SK-N-SH (cell line): Measurements from ENCODE around the gene MRPL52. TPM values are rescaled to one million over a fixed set of nuclear protein-coding genes. Genes with fewer than 3 reads are reported as not detected.

Experiments used
- CTCF ChIA-PET: fragments of 300-600, 350-600 bp; formaldehyde crosslinking; extraction: SDS; loops from one replicate; lab custom pipeline; 2021; lab: Yijun Ruan, JAX
- POLR2A ChIA-PET: fragments of 350-600 bp; sonication (Branson Sonifier 250); formaldehyde crosslinking; extraction: SDS; loops from one replicate; lab custom pipeline; 2020; ENCODE audit warnings: antibody characterized with exemption, inconsistent platforms; lab: Yijun Ruan, JAX
- DNase-seq: peaks from one replicate; pipeline ENCODE4 v3.0.0; 2012
- H2AFZ ChIP-seq: fragments of 200-600 bp; sonication (generic); 2 replicates; pipeline ENCODE4 v1.8.1; 2016; ENCODE audit warnings: antibody characterized with exemption, mild to moderate bottlenecking, low read depth
- H3F3A ChIP-seq: fragments of 200-600 bp; sonication (generic); replicated peaks from 2 replicates; pipeline ENCODE3; 2016; ENCODE audit warnings: antibody characterized with exemption, mild to moderate bottlenecking; ENCODE audit not compliant: insufficient read depth
- H3K27ac ChIP-seq, 2 experiments: fragments of 200-500 bp in 1 of 2; fragments of 200-600 bp in 1 of 2; sonication (Bioruptor generic) in 1 of 2; sonication (generic), shearing (Covaris generic) in 1 of 2; 2 replicates each; pipeline versions ENCODE4 v1.5.1 to v1.6.1; 2014 to 2016; ENCODE audit warnings: low read depth in 2 of 2, inconsistent platforms in 1 of 2, low read length in 1 of 2, mild to moderate bottlenecking in 1 of 2, mixed read lengths in 1 of 2
- H3K27me3 ChIP-seq: fragments of 200-600 bp; sonication (generic), shearing (Covaris generic); 2 replicates; pipeline ENCODE4 v1.6.1; 2016; ENCODE audit warnings: mixed run types; ENCODE audit not compliant: insufficient read depth
- H3K36me3 ChIP-seq, 2 experiments: fragments of 200-500 bp in 1 of 2; fragments of 200-600 bp in 1 of 2; sonication (Bioruptor generic) in 1 of 2; sonication (generic) in 1 of 2; replicated peaks in 1 of 2; 2 replicates each; pipeline versions ENCODE3 to v1.5.1; 2014 to 2016; ENCODE audit warnings: low read length in 1 of 2, mild to moderate bottlenecking in 1 of 2; ENCODE audit not compliant: insufficient read depth in 2 of 2, control insufficient read depth in 1 of 2
- H3K4me1 ChIP-seq, 2 experiments: fragments of 200-500 bp in 1 of 2; fragments of 200-600 bp in 1 of 2; sonication (Bioruptor generic) in 1 of 2; sonication (generic), shearing (Covaris generic) in 1 of 2; 2 replicates each; pipeline versions ENCODE4 v1.5.1 to v1.6.1; 2014 to 2016; ENCODE audit warnings: low read depth in 1 of 2, low read length in 1 of 2, mixed run types in 1 of 2; ENCODE audit not compliant: insufficient read depth in 2 of 2, control insufficient read depth in 1 of 2
- H3K4me2 ChIP-seq: fragments of 200-600 bp; sonication (generic), shearing (Covaris generic); 2 replicates; pipeline ENCODE4 v1.6.1; 2017; ENCODE audit warnings: mixed run types
- H3K4me3 ChIP-seq, 2 experiments: fragments of 200-500 bp in 1 of 2; fragments of 200-600 bp in 1 of 2; sonication (Bioruptor generic) in 1 of 2; sonication (generic), shearing (Covaris generic) in 1 of 2; 2 replicates each; pipeline versions ENCODE4 v1.5.1 to v1.8.1; 2014 to 2016; ENCODE audit warnings: low read depth in 2 of 2, inconsistent platforms in 1 of 2, low read length in 1 of 2, mild to moderate bottlenecking in 1 of 2, mixed read lengths in 1 of 2, moderate library complexity in 1 of 2
- H3K79me2 ChIP-seq: fragments of 200-600 bp; sonication (generic); 2 replicates; pipeline ENCODE4 v1.8.1; 2017; ENCODE audit warnings: mild to moderate bottlenecking; ENCODE audit not compliant: insufficient read depth
- H3K9ac ChIP-seq: fragments of 200-600 bp; sonication (generic); 2 replicates; pipeline ENCODE4 v1.6.1; 2017; ENCODE audit warnings: mixed run types
- H3K9me2 ChIP-seq: fragments of 200-600 bp; sonication (generic); 2 replicates; pipeline ENCODE4 v1.6.1; 2017; ENCODE audit warnings: mixed run types
- H3K9me3 ChIP-seq: fragments of 200-600 bp; sonication (generic); 2 replicates; pipeline ENCODE4 v1.6.1; 2017; ENCODE audit warnings: mixed run types, mild to moderate bottlenecking, moderate library complexity
- H4K20me1 ChIP-seq: fragments of 200-600 bp; sonication (generic); 2 replicates; pipeline ENCODE4 v1.6.1; 2017; ENCODE audit warnings: mild to moderate bottlenecking, mixed run types; ENCODE audit not compliant: insufficient read depth
- FOXJ3 ChIP-seq: sonication (generic); formaldehyde crosslinking; IDR thresholded peaks from 2 replicates; pipeline ENCODE4 v1.5.1; 2020; ENCODE audit warnings: mild to moderate bottlenecking, missing genetic modification reagents
- FOXM1 ChIP-seq: IDR thresholded peaks from 2 replicates; pipeline ENCODE4 v1.4.0; 2012; ENCODE audit warnings: low read depth, mild to moderate bottlenecking
- JUND ChIP-seq: IDR thresholded peaks from 2 replicates; pipeline ENCODE4 v1.4.0; 2012
- NFIC ChIP-seq: IDR thresholded peaks from 2 replicates; pipeline ENCODE4 v1.4.0; 2012; ENCODE audit warnings: borderline replicate concordance
- NRF1 ChIP-seq: IDR thresholded peaks from 2 replicates; pipeline ENCODE4 v1.6.1; 2012; ENCODE audit warnings: low read depth, mild to moderate bottlenecking, low read length
- PBX3 ChIP-seq: IDR thresholded peaks from 2 replicates; pipeline ENCODE4; 2012
- RAD21 ChIP-seq: IDR thresholded peaks from 2 replicates; pipeline ENCODE4 v1.6.1; 2012; ENCODE audit warnings: mild to moderate bottlenecking, low read length
- RCOR1 ChIP-seq: fragments of 150-350 bp; IDR thresholded peaks from 2 replicates; pipeline ENCODE4 v1.6.1; 2017; ENCODE audit warnings: antibody characterized with exemption, low read length
- REST ChIP-seq: IDR thresholded peaks from 2 replicates; pipeline ENCODE4 v1.6.1; 2012; ENCODE audit warnings: mild to moderate bottlenecking, low read depth, low read length, moderate library complexity
- RFX5 ChIP-seq: IDR thresholded peaks from 2 replicates; pipeline ENCODE4 v1.6.1; 2012; ENCODE audit warnings: mild to moderate bottlenecking, improper control_type of control experiment, low read length
- RXRA ChIP-seq: IDR thresholded peaks from 2 replicates; pipeline ENCODE4 v1.4.0; 2012; ENCODE audit warnings: low read depth, mild to moderate bottlenecking, borderline replicate concordance
- SIN3A ChIP-seq: IDR thresholded peaks from 2 replicates; pipeline ENCODE4 v1.6.1; 2012; ENCODE audit warnings: low read depth, mild to moderate bottlenecking, low read length, moderate library complexity, borderline replicate concordance
- SMC3 ChIP-seq: IDR thresholded peaks from 2 replicates; pipeline ENCODE4 v1.6.1; 2012; ENCODE audit warnings: low read depth, low read length, improper control_type of control experiment
- TAF1 ChIP-seq: IDR thresholded peaks from 2 replicates; pipeline ENCODE4 v1.6.1; 2012; ENCODE audit warnings: low read depth, mild to moderate bottlenecking, low read length, moderate library complexity, borderline replicate concordance
- TCF12 ChIP-seq: IDR thresholded peaks from 2 replicates; pipeline ENCODE4 v1.4.0; 2012
- TEAD4 ChIP-seq: IDR thresholded peaks from 2 replicates; pipeline ENCODE4 v1.4.0; 2012; ENCODE audit warnings: mild to moderate bottlenecking, borderline replicate concordance; ENCODE audit not compliant: insufficient read depth
- YY1 ChIP-seq: IDR thresholded peaks from 2 replicates; pipeline ENCODE4 v1.4.0; 2012; ENCODE audit warnings: low read depth, mild to moderate bottlenecking
- polyA plus RNA-seq, 3 experiments: library from polyadenylated mRNA; depleted of rRNA; stranded (reverse); fragments of >200 nt; gene quantifications; 2 replicates each; pipeline ENCODE4 v1.2.3, GENCODE V29; 2012
- TF ChIP-seq, protein P1 (sequence below): IDR thresholded peaks from 2 replicates; pipeline ENCODE4 v1.4.0; 2012; ENCODE audit warnings: low read depth
- TF ChIP-seq, protein P2 (sequence below): fragments of 150-350 bp; IDR thresholded peaks from 2 replicates; pipeline ENCODE4 v1.6.1; 2017; ENCODE audit warnings: antibody characterized with exemption, low read length, low read depth, borderline replicate concordance

Gene MRPL52
- polyA plus RNA-seq, 1 of the 3 experiments (the other 2 are of a cell fraction): 116 TPM

GRCh38 chr14:22861651-22862050 is 32.0 kb downstream of the MRPL52 start:
- DNase-seq: no peak
- Histone ChIP-seq H3K9me3 (no peaks in the 10 kb centered on the region), H4K20me1 (no peaks in the 10 kb centered on the region), H3K9ac (no peak overlapping the region), H3K4me3 (no peak overlapping the region), H3F3A (no peaks in the 10 kb centered on the region), H3K36me3 (no peaks in the 10 kb centered on the region), H3K4me2 (no peak overlapping the region), H2AFZ (no peak overlapping the region), H3K9me2 (no peaks in the 10 kb centered on the region), H3K27me3 (no peaks in the 10 kb centered on the region), H3K4me1 (no peaks in the 10 kb centered on the region), H3K79me2 (no peaks in the 10 kb centered on the region)
- CTCF ChIA-PET: interaction anchor here (0.8 to 18.5 kb wide), 6 partner anchors 8 to 291 kb away, joined by 3 to 472 read pairs (median 19); partner anchors contain the start of genes LRP10, MRPL52 and SLC7A7
- POLR2A ChIA-PET: no interaction called here
- TF ChIP-seq TEAD4 (no peak), FOXM1 (no peak), NRF1 (no peak), SIN3A (no peak), TAF1 (no peak), SMC3 (no peak), RXRA (no peak), NFIC (no peak), RCOR1 (no peak), REST (no peak), YY1 (no peak), RFX5 (no peak), TCF12 (no peak), PBX3 (no peak), RAD21 (no peak), FOXJ3 (CRISPR knock-in tag) (no peak), JUND (no peak)
- TF ChIP-seq, protein P1, sequence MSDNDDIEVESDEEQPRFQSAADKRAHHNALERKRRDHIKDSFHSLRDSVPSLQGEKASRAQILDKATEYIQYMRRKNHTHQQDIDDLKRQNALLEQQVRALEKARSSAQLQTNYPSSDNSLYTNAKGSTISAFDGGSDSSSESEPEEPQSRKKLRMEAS: no peak
- TF ChIP-seq, protein P2, sequence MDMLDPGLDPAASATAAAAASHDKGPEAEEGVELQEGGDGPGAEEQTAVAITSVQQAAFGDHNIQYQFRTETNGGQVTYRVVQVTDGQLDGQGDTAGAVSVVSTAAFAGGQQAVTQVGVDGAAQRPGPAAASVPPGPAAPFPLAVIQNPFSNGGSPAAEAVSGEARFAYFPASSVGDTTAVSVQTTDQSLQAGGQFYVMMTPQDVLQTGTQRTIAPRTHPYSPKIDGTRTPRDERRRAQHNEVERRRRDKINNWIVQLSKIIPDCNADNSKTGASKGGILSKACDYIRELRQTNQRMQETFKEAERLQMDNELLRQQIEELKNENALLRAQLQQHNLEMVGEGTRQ: no peak
- TF ChIP-seq, all 33 proteins: peak for 0
- no peak overlapping the region for H3K27ac ChIP-seq
